Prostate gland (tissue), 2 donors: ENCODE data around the gene NCAM1. TPM values are rescaled to one million over a fixed set of nuclear protein-coding genes. Genes with fewer than 3 reads are reported as not detected.

Experiments
- DNase-seq: peaks from one replicate; pipeline ENCODE4 v3.0.0-alpha.2; 2019; ENCODE audit warnings: low spot score
- H3K27ac ChIP-seq, 2 donors: fragments of 200-600 bp; sonication (generic); 2 replicates each; pipeline ENCODE4 v1.5.1; 2017 to 2019
- H3K27me3 ChIP-seq: fragments of 200-600 bp; sonication (generic); replicated peaks from 2 replicates; pipeline ENCODE4 v1.5.1; 2019; ENCODE audit not compliant: insufficient read depth
- H3K36me3 ChIP-seq, 2 donors: fragments of 200-600 bp; sonication (generic); 1 replicate in 1 of 2; 2 replicates in 1 of 2; pipeline versions ENCODE4 v1.5.1 to v1.8.1; 2017 to 2019
- H3K4me1 ChIP-seq: fragments of 200-600 bp; sonication (generic); replicated peaks from 2 replicates; pipeline ENCODE4 v1.5.1; 2019
- H3K4me3 ChIP-seq, 2 donors: fragments of 200-600 bp; sonication (generic); 2 replicates each; pipeline ENCODE4 v1.5.1; 2017 to 2019
- H3K9me3 ChIP-seq: fragments of 200-600 bp; sonication (generic); 2 replicates; pipeline ENCODE4 v1.5.1; 2017
- POLR2A ChIP-seq: fragments of 450-650 bp; IDR thresholded peaks from one replicate; pipeline ENCODE4 v1.6.1; 2016; ENCODE audit warnings: antibody characterized with exemption, mild to moderate bottlenecking
- POLR2AphosphoS5 ChIP-seq: sonication (generic); formaldehyde crosslinking; IDR thresholded peaks from one replicate; pipeline ENCODE4 v1.6.1; 2017; ENCODE audit warnings: antibody characterized with exemption
- WGBS: methylation state at CpG from one replicate; pipeline ENCODE4 v1.1.5; 2018; 5-methylcytosine and 5-hydroxymethylcytosine counted together
- intact Hi-C: fragments of 100-400 bp; cut with DNase I; formaldehyde crosslinking; loops from one replicate; pipeline ENCODE4 v1.14.2; 2022
- total RNA-seq, 2 donors: library from RNA; depleted of rRNA; stranded (reverse); fragments of >200 nt; gene quantifications; one replicate each; pipeline ENCODE4 v1.1.0, GENCODE V29; 2016
- TF ChIP-seq, protein P1 (sequence below), 4 experiments: fragments of 200-600 bp in 2 of 4; fragments of 450-650 bp in 2 of 4; sonication (generic) in 2 of 4; IDR thresholded peaks; 1 replicate in 3 of 4; 2 replicates in 1 of 4; pipeline ENCODE4 v1.5.1; 2016 to 2019; ENCODE audit warnings: antibody characterized with exemption in 4 of 4, mild to moderate bottlenecking in 2 of 4, moderate library complexity in 2 of 4

NCAM1 gene
- total RNA-seq, 2 donors from 2014 or later, result 3.8 to 39.7 TPM

DNA sequence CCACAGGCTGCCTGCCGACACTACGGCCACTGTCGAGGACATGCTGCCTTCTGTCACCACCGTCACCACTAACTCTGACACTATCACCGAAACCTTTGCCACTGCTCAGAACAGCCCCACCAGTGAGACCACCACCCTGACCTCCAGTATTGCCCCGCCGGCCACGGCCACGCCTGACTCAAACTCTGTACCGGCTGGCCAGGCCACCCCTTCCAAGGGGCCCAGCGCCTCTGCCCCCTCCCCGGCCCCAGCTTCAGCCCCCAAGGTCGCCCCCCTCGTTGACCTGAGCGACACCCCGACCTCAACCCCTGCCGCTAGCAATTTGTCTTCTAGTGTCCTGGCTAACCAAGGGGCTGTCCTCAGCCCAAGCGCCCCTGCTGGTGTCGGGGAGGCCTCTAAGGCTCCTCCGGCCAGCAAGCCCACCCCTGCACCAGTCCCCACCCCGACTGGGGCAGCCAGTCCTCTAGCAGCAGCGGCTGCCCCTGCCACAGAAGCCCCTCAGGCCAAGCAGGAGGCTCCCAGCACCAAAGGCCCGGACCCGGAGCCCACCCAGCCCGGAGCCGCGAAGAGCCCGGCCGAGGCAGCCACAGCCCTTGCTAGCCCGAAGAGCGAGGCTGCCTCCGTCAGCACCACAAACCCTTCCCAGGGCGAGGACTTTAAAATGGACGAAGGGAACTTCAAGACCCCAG lies 311.9 kb downstream of the NCAM1 start:
- no peaks in the 10 kb centered on the region for H3K36me3 ChIP-seq
- WGBS, result 91% methylated on average over 34 of the region's 34 CpGs
- TF ChIP-seq POLR2AphosphoS5, result no peak
- TF ChIP-seq, protein P1, sequence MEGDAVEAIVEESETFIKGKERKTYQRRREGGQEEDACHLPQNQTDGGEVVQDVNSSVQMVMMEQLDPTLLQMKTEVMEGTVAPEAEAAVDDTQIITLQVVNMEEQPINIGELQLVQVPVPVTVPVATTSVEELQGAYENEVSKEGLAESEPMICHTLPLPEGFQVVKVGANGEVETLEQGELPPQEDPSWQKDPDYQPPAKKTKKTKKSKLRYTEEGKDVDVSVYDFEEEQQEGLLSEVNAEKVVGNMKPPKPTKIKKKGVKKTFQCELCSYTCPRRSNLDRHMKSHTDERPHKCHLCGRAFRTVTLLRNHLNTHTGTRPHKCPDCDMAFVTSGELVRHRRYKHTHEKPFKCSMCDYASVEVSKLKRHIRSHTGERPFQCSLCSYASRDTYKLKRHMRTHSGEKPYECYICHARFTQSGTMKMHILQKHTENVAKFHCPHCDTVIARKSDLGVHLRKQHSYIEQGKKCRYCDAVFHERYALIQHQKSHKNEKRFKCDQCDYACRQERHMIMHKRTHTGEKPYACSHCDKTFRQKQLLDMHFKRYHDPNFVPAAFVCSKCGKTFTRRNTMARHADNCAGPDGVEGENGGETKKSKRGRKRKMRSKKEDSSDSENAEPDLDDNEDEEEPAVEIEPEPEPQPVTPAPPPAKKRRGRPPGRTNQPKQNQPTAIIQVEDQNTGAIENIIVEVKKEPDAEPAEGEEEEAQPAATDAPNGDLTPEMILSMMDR (IDR thresholded peaks at IDR 0.05), result no peak
- TF ChIP-seq POLR2A, result no peak
- intact Hi-C loops, result no loop called here
- DNase-seq, result no peak
- no peaks in the 10 kb centered on the region for H3K27me3 ChIP-seq
- no peak overlapping the region for H3K27ac ChIP-seq
- H3K9me3 ChIP-seq, result no peaks in the 10 kb centered on the region
- H3K4me3 ChIP-seq, result no peak overlapping the region
- H3K4me1 ChIP-seq, result no peaks in the 10 kb centered on the region

DNA sequence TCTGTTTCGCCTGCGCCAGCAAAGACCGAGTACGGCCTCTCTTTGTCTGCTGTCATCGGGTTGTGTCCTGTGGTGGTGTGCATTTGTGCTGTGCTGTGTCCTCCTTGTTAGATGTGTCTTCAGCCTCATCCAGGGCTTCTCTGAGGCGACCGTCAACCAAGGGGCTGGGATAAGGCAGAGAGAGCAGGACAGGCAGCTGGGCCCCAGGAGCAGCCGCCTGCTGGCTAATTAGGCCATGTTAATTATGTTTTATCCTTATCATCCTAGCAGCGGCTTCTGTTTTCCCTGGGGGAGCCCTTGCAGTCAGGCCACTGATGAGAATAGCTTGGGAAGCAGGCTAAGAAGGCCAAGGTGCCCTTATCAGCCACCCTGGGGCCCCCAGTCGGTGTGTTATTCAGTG lies 312.5 kb downstream of the NCAM1 start:
- Histone ChIP-seq H3K9me3 (no peaks in the 10 kb centered on the region), H3K4me1 (no peaks in the 10 kb centered on the region), H3K27ac (no peak overlapping the region), H3K36me3 (no peaks in the 10 kb centered on the region), H3K4me3 (no peak overlapping the region), H3K27me3 (no peaks in the 10 kb centered on the region)
- no peak for DNase-seq
- intact Hi-C loops, result no loop called here
- WGBS, result 93% methylated on average over 10 of the region's 10 CpGs
- TF ChIP-seq POLR2A, result no peak
- TF ChIP-seq, protein P1 (IDR thresholded peaks at IDR 0.05), result no peak

- no peaks in the 10 kb centered on the region for H3K27me3 ChIP-seq
- WGBS, result 87% methylated on average over 19 of the region's 19 CpGs
- H3K27ac ChIP-seq, result no peak overlapping the region
- no peaks in the 10 kb centered on the region for H3K9me3 ChIP-seq
- no peak for DNase-seq
- no peaks in the 10 kb centered on the region for H3K36me3 ChIP-seq
- no peaks in the 10 kb centered on the region for H3K4me1 ChIP-seq
- intact Hi-C loops, result no loop called here
- no peak for TF ChIP-seq POLR2AphosphoS5
- TF ChIP-seq POLR2A, result no peak
- TF ChIP-seq, protein P1 (IDR thresholded peaks at IDR 0.05), result no peak
- H3K4me3 ChIP-seq, result no peak overlapping the region
Observed at GRCh38 chr11:113274713-113275582, 313.7 kb downstream of the NCAM1 start.

GRCh38 chr11:113275602-113276001 lies 314.4 kb downstream of the NCAM1 start:
- no peak overlapping the region for H3K4me3 ChIP-seq
- H3K27ac ChIP-seq, result no peak overlapping the region
- H3K4me1 ChIP-seq, result no peaks in the 10 kb centered on the region
- no peak for DNase-seq
- H3K27me3 ChIP-seq, result no peaks in the 10 kb centered on the region
- TF ChIP-seq, protein P1 (IDR thresholded peaks at IDR 0.05), result no peak
- TF ChIP-seq POLR2A, result no peak
- TF ChIP-seq POLR2AphosphoS5, result no peak
- intact Hi-C loops, result no loop called here
- no peaks in the 10 kb centered on the region for H3K9me3 ChIP-seq
- no peaks in the 10 kb centered on the region for H3K36me3 ChIP-seq
- WGBS, result 51% methylated on average over 7 of the region's 7 CpGs
